H1 (cell line): ENCODE results near the gene PLG. TPM values are rescaled to one million over a fixed set of nuclear protein-coding genes. Genes with fewer than 3 reads are reported as not detected.
A peak's percentile ranks its signal among the peaks of the same experiment; 100 is the strongest.

ENCODE experiments used
- CTCF ChIA-PET: fragments of 300-600 bp; sonication (Branson Sonifier 250); formaldehyde crosslinking; loops from one replicate; lab custom pipeline; 2021; ENCODE audit not compliant: partially characterized antibody; lab: Charles Lee
- POLR2A ChIA-PET: fragments of 300-600 bp; sonication (Branson Sonifier 250); formaldehyde crosslinking; loops from one replicate; lab custom pipeline; 2021; ENCODE audit warnings: inconsistent platforms; ENCODE audit not compliant: partially characterized antibody; lab: Charles Lee
- DNase-seq, 2 experiments: peaks; one replicate each; pipeline versions ENCODE4 v3.0.0 to v3.0.0-alpha.2; 2010 to 2022; ENCODE audit warnings: low spot score in 2 of 2, low read depth in 1 of 2, mixed read lengths in 1 of 2
- FAIRE-seq: peaks from 2 replicates; lab custom pipeline; 2011; peaks lifted over from hg19 to GRCh38; lab: Jason Lieb, UNC
- H2AFZ ChIP-seq: 2 replicates; pipeline ENCODE4 v1.8.1; 2012; ENCODE audit warnings: low read length, inconsistent platforms
- H2AK5ac ChIP-seq: 2 replicates; pipeline ENCODE4 v1.6.1; 2013; ENCODE audit warnings: low read depth, low read length
- H2BK120ac ChIP-seq: replicated peaks from 2 replicates; pipeline ENCODE3; 2013; ENCODE audit warnings: low read depth, low read length, inconsistent platforms
- H2BK12ac ChIP-seq: 2 replicates; pipeline ENCODE4 v1.6.1; 2013; ENCODE audit warnings: low read depth, low read length
- H2BK15ac ChIP-seq: 2 replicates; pipeline ENCODE4 v1.6.1; 2013; ENCODE audit warnings: low read length
- H2BK20ac ChIP-seq: 2 replicates; pipeline ENCODE4 v1.6.1; 2013; ENCODE audit warnings: low read length
- H2BK5ac ChIP-seq: 2 replicates; pipeline ENCODE4 v1.6.1; 2013; ENCODE audit warnings: low read depth, low read length
- H3K14ac ChIP-seq: 2 replicates; pipeline ENCODE4 v1.6.1; 2013; ENCODE audit warnings: inconsistent platforms; ENCODE audit not compliant: insufficient read length
- H3K18ac ChIP-seq: 2 replicates; pipeline ENCODE4 v1.6.1; 2013; ENCODE audit warnings: low read length; ENCODE audit errors: extremely low read depth
- H3K23ac ChIP-seq: 2 replicates; pipeline ENCODE4 v1.6.1; 2013; ENCODE audit warnings: inconsistent platforms; ENCODE audit not compliant: insufficient read length
- H3K23me2 ChIP-seq: 2 replicates; pipeline ENCODE4 v1.6.1; 2013; ENCODE audit warnings: low read depth, low read length
- H3K27ac ChIP-seq: 2 replicates; pipeline ENCODE4 v1.6.1; 2011; ENCODE audit warnings: low read depth, low read length, inconsistent platforms
- H3K27me3 ChIP-seq, 4 experiments: replicated peaks in 1 of 4; 1 replicate in 1 of 4; 2 replicates in 3 of 4; pipeline versions ENCODE4 v1.6.1 to v1.8.1; 2011 to 2013; ENCODE audit warnings: low read length in 3 of 4, mild to moderate bottlenecking in 3 of 4, inconsistent platforms in 2 of 4, mixed read lengths in 2 of 4, moderate library complexity in 1 of 4; ENCODE audit not compliant: control insufficient read depth in 3 of 4, insufficient read depth in 3 of 4; ENCODE audit errors: extremely low read depth in 1 of 4
- H3K36me3 ChIP-seq, 4 experiments: 2 replicates each; pipeline versions ENCODE4 v1.6.1 to v1.8.1; 2011 to 2013; ENCODE audit warnings: mild to moderate bottlenecking in 4 of 4, low read length in 3 of 4, moderate library complexity in 2 of 4, control low read depth in 1 of 4, inconsistent platforms in 1 of 4; ENCODE audit not compliant: insufficient read depth in 4 of 4, control insufficient read depth in 2 of 4
- H3K4ac ChIP-seq: replicated peaks from 2 replicates; pipeline ENCODE3; 2013; ENCODE audit warnings: low read length, low read depth, mixed read lengths, inconsistent platforms; ENCODE audit not compliant: insufficient read length
- H3K4me1 ChIP-seq, 4 experiments: replicated peaks in 1 of 4; 1 replicate in 1 of 4; 2 replicates in 3 of 4; pipeline versions ENCODE4 v1.6.1 to v1.8.1; 2011 to 2013; ENCODE audit warnings: low read length in 3 of 4, inconsistent platforms in 2 of 4, mixed read lengths in 1 of 4; ENCODE audit not compliant: insufficient read depth in 4 of 4, control insufficient read depth in 3 of 4
- H3K4me2 ChIP-seq, 2 experiments: 2 replicates each; pipeline versions ENCODE4 v1.6.1 to v1.8.1; 2011 to 2013; ENCODE audit warnings: low read depth in 2 of 2, low read length in 2 of 2, control low read depth in 1 of 2, inconsistent platforms in 1 of 2, mild to moderate bottlenecking in 1 of 2; ENCODE audit not compliant: insufficient read depth in 1 of 2
- H3K4me3 ChIP-seq, 4 experiments: fragments of 200-600, 300-600 bp in 1 of 4; sonication (generic), shearing (Covaris generic), sonication (Bioruptor Twin) in 1 of 4; 2 replicates each; pipeline versions ENCODE4 v1.5.1 to v1.8.1; 2011 to 2016; ENCODE audit warnings: low read length in 4 of 4, low read depth in 3 of 4, control low read depth in 2 of 4, inconsistent platforms in 2 of 4, mild to moderate bottlenecking in 2 of 4, mixed read lengths in 1 of 4, moderate library complexity in 1 of 4; ENCODE audit not compliant: insufficient read depth in 2 of 4; ENCODE audit errors: extremely low read depth in 1 of 4
- H3K56ac ChIP-seq: replicated peaks from 2 replicates; pipeline ENCODE3; 2013; ENCODE audit warnings: low read depth, mild to moderate bottlenecking, mixed read lengths, low read length, inconsistent platforms; ENCODE audit not compliant: insufficient read length
- H3K79me1 ChIP-seq: 2 replicates; pipeline ENCODE4 v1.6.1; 2013; ENCODE audit warnings: low read depth, low read length, control low read depth
- H3K79me2 ChIP-seq, 2 experiments: 2 replicates each; pipeline versions ENCODE4 v1.6.1 to v1.8.1; 2012 to 2013; ENCODE audit warnings: low read length in 2 of 2, mild to moderate bottlenecking in 2 of 2, inconsistent platforms in 1 of 2; ENCODE audit not compliant: insufficient read depth in 2 of 2, control insufficient read depth in 1 of 2
- H3K9ac ChIP-seq, 4 experiments: replicated peaks in 1 of 4; 1 replicate in 1 of 4; 2 replicates in 3 of 4; pipeline versions ENCODE4 v1.6.1 to v1.8.1; 2011 to 2013; ENCODE audit warnings: low read depth in 3 of 4, low read length in 3 of 4, control low read depth in 2 of 4, mild to moderate bottlenecking in 2 of 4, moderate library complexity in 2 of 4, inconsistent platforms in 1 of 4; ENCODE audit errors: extremely low read depth in 1 of 4
- H3K9me3 ChIP-seq, 2 experiments: 2 replicates each; pipeline versions ENCODE4 v1.6.1 to v1.8.1; 2012 to 2013; ENCODE audit warnings: mild to moderate bottlenecking in 2 of 2, moderate library complexity in 2 of 2, control low read depth in 1 of 2, inconsistent platforms in 1 of 2, low read depth in 1 of 2, low read length in 1 of 2, mixed read lengths in 1 of 2; ENCODE audit not compliant: insufficient read depth in 2 of 2
- H4K20me1 ChIP-seq, 2 experiments: replicated peaks in 1 of 2; 2 replicates each; pipeline versions ENCODE3 to v1.8.1; 2011 to 2013; ENCODE audit warnings: inconsistent platforms in 2 of 2, low read length in 2 of 2, mild to moderate bottlenecking in 1 of 2; ENCODE audit not compliant: insufficient read depth in 2 of 2, control insufficient read depth in 1 of 2
- H4K5ac ChIP-seq: 2 replicates; pipeline ENCODE4 v1.6.1; 2013; ENCODE audit warnings: low read length, low read depth, mixed read lengths, inconsistent platforms; ENCODE audit not compliant: insufficient read length
- H4K8ac ChIP-seq: 2 replicates; pipeline ENCODE4 v1.8.0; 2013; ENCODE audit warnings: mild to moderate bottlenecking, moderate library complexity, low read length, inconsistent platforms; ENCODE audit not compliant: insufficient read depth; ENCODE audit errors: extremely low read depth
- H4K91ac ChIP-seq: replicated peaks from 2 replicates; pipeline ENCODE3; 2013; ENCODE audit warnings: low read length, mixed read lengths, inconsistent platforms; ENCODE audit not compliant: insufficient read length
- MAX ChIP-seq: IDR thresholded peaks from 2 replicates; pipeline ENCODE4 v1.6.1; 2012; ENCODE audit warnings: inconsistent platforms
- POU5F1 ChIP-seq: IDR thresholded peaks from 2 replicates; pipeline ENCODE4 v1.6.1; 2011; ENCODE audit warnings: low read depth, mild to moderate bottlenecking, low read length, moderate library complexity
- SP4 ChIP-seq: IDR thresholded peaks from 2 replicates; pipeline ENCODE4 v1.6.1; 2012; ENCODE audit warnings: low read length, inconsistent platforms
- SUZ12 ChIP-seq: fragments of 200-600 bp; sonication (generic); IDR thresholded peaks from 2 replicates; pipeline ENCODE4 v1.6.1; 2012; ENCODE audit warnings: mild to moderate bottlenecking, inconsistent platforms, low read length, moderate library complexity, mixed read lengths
- TBP ChIP-seq: IDR thresholded peaks from 2 replicates; pipeline ENCODE4 v1.6.1; 2011; ENCODE audit warnings: low read depth, low read length, improper control_type of control experiment
- USF2 ChIP-seq: IDR thresholded peaks from 2 replicates; pipeline ENCODE4 v1.6.1; 2011; ENCODE audit warnings: low read length, improper control_type of control experiment
- WGBS, 2 experiments: shearing (Covaris generic) in 1 of 2; methylation state at CpG; one replicate each; pipeline versions ENCODE4 v1.1.6 to v1.1.7; 2013 to 2015; ENCODE audit warnings: low lambda C conversion rate in 2 of 2, mixed read lengths in 2 of 2, inconsistent platforms in 1 of 2, low coverage in 1 of 2, missing lambda C conversion rate in 1 of 2; ENCODE audit not compliant: insufficient replicate concordance in 2 of 2, insufficient coverage in 1 of 2, insufficient read length in 1 of 2; ENCODE audit errors: extremely low coverage in 1 of 2, missing lambda C conversion rate in 1 of 2; 5-methylcytosine and 5-hydroxymethylcytosine counted together
- polyA plus RNA-seq, 7 experiments: library from polyadenylated mRNA; depleted of rRNA in 3 of 7; stranded (reverse) in 5 of 7; unstranded in 2 of 7; fragments of >200 nt in 5 of 7; fragments of 200-250 nt in 2 of 7; gene quantifications; 1 replicate in 5 of 7; 2 replicates in 1 of 7; 4 replicates in 1 of 7; pipeline versions ENCODE4 v1.2.1 to v1.2.3, GENCODE V29; 2011 to 2013; ENCODE audit warnings: missing spikeins in 2 of 7, mixed read lengths in 2 of 7
- total RNA-seq: library from RNA; stranded (reverse); fragmentation: NEBNext Ultra II Directional; extraction: Animal tissue kit (Norgen Biotek cat#: 25700); gene quantifications from 2 replicates; pipeline ENCODE4 v1.2.1, GENCODE V29; 2021

Gene PLG
- total and polyA plus RNA-seq, 2 of the 8 experiments (the other 6 are each of a cell fraction or from before 2014, with no cell fraction given) = not detected

- Histone ChIP-seq H4K8ac (no peak overlapping the region), H3K18ac (peak overlapping the region; percentile 38; the same call in 1 of the 2 replicates), H4K20me1 (peaks cover 0 to 2% of the 10 kb centered on the region in 2 experiments), H2AFZ (peak overlapping the region; percentile 97), H3K4me1 (no peaks in the 10 kb centered on the region), H2BK15ac (no peak overlapping the region), H3K9ac (0 out of 7 replicates have a peak overlapping the region, but pooled peaks of 1 of the 4 experiments have one; percentile 18), H3K36me3 (no peaks in the 10 kb centered on the region), H2BK120ac (no peak overlapping the region), H2BK5ac (no peak overlapping the region), H3K23ac (no peak overlapping the region), H3K4me2 (peak overlapping the region; percentile 65 to 80), H3K27me3 (peaks cover 0 to 6% (median 4%) of the 10 kb centered on the region in 4 experiments; a peak in 3 of 7 replicates), H4K5ac (no peak overlapping the region), H3K14ac (no peak overlapping the region), H3K79me1 (peaks cover 2% of the 10 kb centered on the region; the same call in 1 of the 2 replicates), H2BK20ac (no peak overlapping the region), H3K4me3 (peak overlapping the region; percentile 39 to 70 (median 50)), H3K27ac (no peak overlapping the region), H3K23me2 (peaks cover 8% of the 10 kb centered on the region; the same call in 1 of the 2 replicates), H2BK12ac (no peak overlapping the region), H4K91ac (no peak overlapping the region), H3K4ac (no peak overlapping the region), H3K79me2 (no peaks in the 10 kb centered on the region), H2AK5ac (no peak overlapping the region), H3K9me3 (no peaks in the 10 kb centered on the region), H3K56ac (no peak overlapping the region)
- 31% methylated on average over 7 of the region's 7 CpGs; no CpG with 5 or more reads in 1 of the 2 experiments for WGBS, 2 experiments
- ChIA-PET POLR2A (no interaction called here), CTCF (interaction anchor here (0.6 to 2.1 kb wide), 15 partner anchors 9 to 626 kb away, joined by 3 to 14 read pairs (median 4); no protein-coding TSS in a partner anchor)
- DNase-seq (no peak), FAIRE-seq (no peak)
- TF ChIP-seq SUZ12 = no peak
- no peak for TF ChIP-seq USF2
- no peak for TF ChIP-seq MAX
- TF ChIP-seq TBP = no peak
- TF ChIP-seq POU5F1 = no peak
- TF ChIP-seq SP4 = no peak
Observed at GRCh38 chr6:160766657-160766988, 64.6 kb downstream of the PLG start.
